Loucy (cell line): Measurements from ENCODE around the gene FRS2.

Experiments used
- H2AFZ ChIP-seq: fragments of 200-600 bp; sonication (generic); 2 replicates; pipeline ENCODE4 v1.6.0; 2016; ENCODE audit warnings: antibody characterized with exemption, mild to moderate bottlenecking, low read length, moderate library complexity
- H3F3A ChIP-seq: fragments of 200-600 bp; 2 replicates; pipeline ENCODE4 v1.6.0; 2016; ENCODE audit warnings: antibody characterized with exemption, low read depth, mild to moderate bottlenecking
- H3K27me3 ChIP-seq: fragments of 200-600 bp; sonication (generic); 2 replicates; pipeline ENCODE4 v1.6.1; 2014; ENCODE audit warnings: low read length, mild to moderate bottlenecking; ENCODE audit not compliant: insufficient read depth, poor library complexity, severe bottlenecking
- H3K36me3 ChIP-seq: fragments of 200-600 bp; sonication (generic); 2 replicates; pipeline ENCODE4 v1.6.1; 2016; ENCODE audit warnings: low read length; ENCODE audit not compliant: insufficient read depth
- H3K4me1 ChIP-seq: fragments of 200-600 bp; sonication (generic); 2 replicates; pipeline ENCODE4 v1.5.1; 2014; ENCODE audit warnings: low read length, mild to moderate bottlenecking; ENCODE audit not compliant: insufficient read depth, poor library complexity, severe bottlenecking
- H3K4me2 ChIP-seq: fragments of 200-600 bp; sonication (generic); 2 replicates; pipeline ENCODE4 v1.6.0; 2014; ENCODE audit warnings: antibody characterized with exemption, low read length, low read depth, mild to moderate bottlenecking; ENCODE audit not compliant: poor library complexity, severe bottlenecking
- H3K4me3 ChIP-seq: fragments of 200-600 bp; sonication (generic); 2 replicates; pipeline ENCODE4 v1.5.1; 2014; ENCODE audit warnings: low read length, mild to moderate bottlenecking, mixed read lengths; ENCODE audit not compliant: poor library complexity, severe bottlenecking
- H3K79me2 ChIP-seq: fragments of 200-600 bp; sonication (generic); 2 replicates; pipeline ENCODE4 v1.6.1; 2014; ENCODE audit warnings: low read length; ENCODE audit not compliant: insufficient read depth
- H3K9ac ChIP-seq: fragments of 200-600 bp; sonication (generic); 2 replicates; pipeline ENCODE4 v1.6.0; 2014; ENCODE audit warnings: mild to moderate bottlenecking, low read depth, low read length, moderate library complexity; ENCODE audit not compliant: poor library complexity, severe bottlenecking
- H3K9me2 ChIP-seq: fragments of 200-600 bp; sonication (generic); replicated peaks from 2 replicates; pipeline ENCODE4 v1.6.1; 2016; ENCODE audit warnings: low read depth, low read length, mixed read lengths
- H3K9me3 ChIP-seq: fragments of 200-600 bp; sonication (generic); 2 replicates; pipeline ENCODE4 v1.6.1; 2014; ENCODE audit warnings: mild to moderate bottlenecking, antibody characterized with exemption, low read length, low read depth; ENCODE audit not compliant: insufficient read depth
- H4K20me1 ChIP-seq: fragments of 200-600 bp; sonication (generic); 2 replicates; pipeline ENCODE4 v1.6.0; 2014; ENCODE audit warnings: antibody characterized with exemption, low read length, mild to moderate bottlenecking; ENCODE audit not compliant: insufficient read depth, poor library complexity, severe bottlenecking
- CTCF ChIP-seq: fragments of 200-600 bp; sonication (generic); conservative IDR thresholded peaks from 2 replicates; pipeline ENCODE4 v1.5.1; 2014; ENCODE audit warnings: mild to moderate bottlenecking, antibody characterized with exemption, low read length
- EZH2phosphoT487 ChIP-seq: fragments of 200-600 bp; IDR thresholded peaks from 2 replicates; pipeline ENCODE4 v1.6.1; 2018; ENCODE audit warnings: antibody characterized with exemption, mild to moderate bottlenecking, moderate library complexity, borderline replicate concordance

FRS2 gene

GRCh38 chr12:69509904-69510827, 40.0 kb downstream of the FRS2 start:
- Histone ChIP-seq H3K27me3 (no peaks in the 10 kb centered on the region), H4K20me1 (peaks cover 37% of the 10 kb centered on the region), H3K4me3 (no peak overlapping the region), H3K9me2 (no peaks in the 10 kb centered on the region), H3K79me2 (peaks cover 86% of the 10 kb centered on the region), H2AFZ (no peak overlapping the region), H3K36me3 (no peaks in the 10 kb centered on the region), H3K9ac (no peak overlapping the region), H3K9me3 (no peaks in the 10 kb centered on the region), H3K4me1 (peaks cover 27% of the 10 kb centered on the region), H3K4me2 (no peak overlapping the region), H3F3A (no peaks in the 10 kb centered on the region)
- TF ChIP-seq EZH2phosphoT487 (no peak), CTCF (no peak)

DNA sequence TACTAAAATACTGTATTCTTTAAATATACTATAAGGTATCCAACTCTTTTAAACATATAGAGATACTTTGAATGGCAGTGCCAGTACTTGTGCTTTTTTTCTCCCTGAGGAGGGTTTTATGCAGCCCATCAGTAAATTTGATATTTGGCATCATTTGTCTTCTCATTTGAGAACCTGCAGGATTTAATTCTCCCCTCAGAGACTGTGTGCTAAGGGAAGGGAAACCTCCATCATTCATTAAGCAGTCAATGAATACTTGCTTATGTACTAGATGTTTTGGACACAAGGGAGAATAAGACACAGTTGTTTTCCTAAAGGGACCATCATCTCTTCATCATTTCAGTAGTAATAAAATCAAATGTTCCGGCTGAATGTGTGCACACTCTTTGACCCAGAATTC, 40.8 kb downstream of the FRS2 start:
- Histone ChIP-seq H3K4me1 (peaks cover 27% of the 10 kb centered on the region), H2AFZ (no peak overlapping the region), H3K9me3 (no peaks in the 10 kb centered on the region), H3K79me2 (peaks cover 84% of the 10 kb centered on the region), H3K27me3 (no peaks in the 10 kb centered on the region), H3K4me2 (no peak overlapping the region), H3K36me3 (no peaks in the 10 kb centered on the region), H4K20me1 (peaks cover 37% of the 10 kb centered on the region), H3K4me3 (no peak overlapping the region), H3K9me2 (no peaks in the 10 kb centered on the region), H3F3A (no peaks in the 10 kb centered on the region), H3K9ac (no peak overlapping the region)
- TF ChIP-seq CTCF: no peak
- no peak for TF ChIP-seq EZH2phosphoT487

DNA sequence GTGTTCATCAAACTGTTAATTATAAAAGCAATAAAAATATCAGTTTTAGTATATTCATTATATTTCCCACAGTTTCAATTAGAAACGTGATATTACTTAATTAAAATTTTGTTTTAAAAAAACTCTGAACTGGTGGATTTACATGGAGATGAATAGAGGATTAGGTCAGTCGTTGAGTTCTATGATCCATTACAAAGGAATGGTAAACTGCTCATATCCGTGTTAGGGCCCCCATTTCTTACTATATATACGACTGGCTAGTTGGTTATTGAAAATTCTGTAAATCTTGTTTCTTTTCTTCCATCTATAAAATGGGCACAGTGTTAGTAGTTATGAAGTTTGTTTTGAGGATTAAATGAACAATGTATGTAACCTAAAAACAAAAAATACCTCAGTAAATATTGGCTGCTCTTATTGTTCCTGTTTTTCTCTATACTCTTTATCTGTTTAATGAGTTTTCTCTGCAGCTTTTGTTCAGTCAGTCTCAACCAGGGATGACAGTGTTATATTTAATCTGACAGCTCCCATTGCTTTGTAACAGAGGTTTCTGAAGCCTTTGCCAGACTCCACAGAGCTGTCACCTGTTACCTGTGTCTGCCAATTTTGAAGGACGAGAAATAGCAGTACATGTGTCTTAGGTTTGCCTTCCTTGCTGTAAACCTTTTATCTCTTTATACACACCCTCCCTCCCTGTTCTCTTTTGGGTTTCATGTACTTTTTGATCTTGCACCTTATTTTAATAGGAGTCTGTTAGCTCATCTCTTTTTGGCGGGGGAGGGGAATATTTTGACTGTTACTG, 41.5 kb downstream of the FRS2 start:
- Histone ChIP-seq H3K79me2 (peaks cover 79% of the 10 kb centered on the region), H2AFZ (no peak overlapping the region), H3K9me2 (no peaks in the 10 kb centered on the region), H4K20me1 (peaks cover 37% of the 10 kb centered on the region), H3K4me3 (no peak overlapping the region), H3K36me3 (no peaks in the 10 kb centered on the region), H3K9ac (no peak overlapping the region), H3K4me2 (no peak overlapping the region), H3F3A (no peaks in the 10 kb centered on the region), H3K4me1 (peaks cover 27% of the 10 kb centered on the region), H3K9me3 (no peaks in the 10 kb centered on the region), H3K27me3 (no peaks in the 10 kb centered on the region)
- TF ChIP-seq EZH2phosphoT487: no peak
- TF ChIP-seq CTCF: no peak
